Kidney epithelial cell (primary cell): Measurements from ENCODE around the gene ESYT1. TPM values are rescaled to one million over a fixed set of nuclear protein-coding genes. Genes with fewer than 3 reads are reported as not detected.

ENCODE experiments used
- DNase-seq: peaks from one replicate; pipeline ENCODE4 v3.0.0-alpha.2; 2010; ENCODE audit warnings: low read depth
- H3K27me3 ChIP-seq: 2 replicates; pipeline ENCODE4 v1.6.0; 2011; ENCODE audit warnings: low read length; ENCODE audit not compliant: control insufficient read depth, insufficient read depth
- H3K36me3 ChIP-seq: 2 replicates; pipeline ENCODE4 v1.5.1; 2011; ENCODE audit warnings: low read length; ENCODE audit not compliant: control insufficient read depth, insufficient read depth
- H3K4me3 ChIP-seq: 2 replicates; pipeline ENCODE4 v1.5.1; 2011; ENCODE audit warnings: low read depth, mild to moderate bottlenecking, control low read depth, low read length
- CTCF ChIP-seq: IDR thresholded peaks from 2 replicates; pipeline ENCODE4 v1.5.1; 2011; ENCODE audit warnings: mild to moderate bottlenecking, moderate library complexity, low read length, control low read depth, inconsistent platforms; ENCODE audit not compliant: insufficient read depth, poor library complexity, severe bottlenecking
- total RNA-seq: library from RNA; depleted of rRNA; stranded (reverse); fragments of >200 nt; gene quantifications from 2 replicates; pipeline ENCODE4 v1.2.3, GENCODE V29; 2015

The ESYT1 gene
- total RNA-seq, 1 donor from 2014 or later = 213 TPM

- TF ChIP-seq CTCF = peak; percentile 54
- Histone ChIP-seq H3K27me3 (no peaks in the 10 kb centered on the region), H3K4me3 (peak within 1 kb of the TSS; percentile 74), H3K36me3 (peaks cover 2% of the 10 kb centered on the region)
- DNase-seq = peak; percentile 97
Measured at GRCh38 chr12:56117778-56118687, 10.0 kb upstream of the ESYT1 start, which contains the start of gene ZC3H10. TSS of gene ZC3H10 (plus strand) at chr12:56118266. CDS start at chr12:56120563, 2,297 bp downstream.

GRCh38 chr12:56118688-56119357, 9.2 kb upstream of the ESYT1 start:
- TF ChIP-seq CTCF = no peak
- Histone ChIP-seq H3K27me3 (no peaks in the 10 kb centered on the region), H3K36me3 (peaks cover 2% of the 10 kb centered on the region), H3K4me3 (peak overlapping the region; percentile 70)
- no peak for DNase-seq

GRCh38 chr12:56119361-56119796, 8.7 kb upstream of the ESYT1 start:
- peak; percentile 79 for DNase-seq

GRCh38 chr12:56120158-56120846, 7.8 kb upstream of the ESYT1 start:
- no peak overlapping the region for H3K4me3 ChIP-seq
- DNase-seq = no peak
- TF ChIP-seq CTCF = no peak
- no peaks in the 10 kb centered on the region for H3K27me3 ChIP-seq
- peaks cover 2% of the 10 kb centered on the region for H3K36me3 ChIP-seq

More at GRCh38 chr12:56119361-56119796, 8.7 kb upstream of the ESYT1 start:
- peak; percentile 82 for TF ChIP-seq CTCF
- Histone ChIP-seq H3K4me3 (no peak overlapping the region), H3K27me3 (no peaks in the 10 kb centered on the region), H3K36me3 (peaks cover 2% of the 10 kb centered on the region)

GRCh38 chr12:56121204-56121870, 6.7 kb upstream of the ESYT1 start:
- H3K36me3 ChIP-seq = peaks cover 2% of the 10 kb centered on the region
- no peaks in the 10 kb centered on the region for H3K27me3 ChIP-seq
- DNase-seq = no peak
- no peak overlapping the region for H3K4me3 ChIP-seq
- no peak for TF ChIP-seq CTCF
